Suprapubic skin (tissue), 3 donors: ENCODE measurements around the gene RIC3.

ENCODE experiments used
- POLR2A ChIP-seq, 2 donors: fragments of 450-650 bp; IDR thresholded peaks; one replicate each; pipeline ENCODE4 v1.6.1; 2017; ENCODE audit warnings: antibody characterized with exemption in 2 of 2, mild to moderate bottlenecking in 2 of 2, moderate library complexity in 2 of 2
- TF ChIP-seq, protein P1 (sequence below), 2 donors: fragments of 200-600 bp in 1 of 2; fragments of 450-650 bp in 1 of 2; sonication (generic) in 1 of 2; IDR thresholded peaks; one replicate each; pipeline ENCODE4 v1.5.1; 2016 to 2019; ENCODE audit warnings: antibody characterized with exemption in 2 of 2, mild to moderate bottlenecking in 1 of 2, moderate library complexity in 1 of 2

DNA sequence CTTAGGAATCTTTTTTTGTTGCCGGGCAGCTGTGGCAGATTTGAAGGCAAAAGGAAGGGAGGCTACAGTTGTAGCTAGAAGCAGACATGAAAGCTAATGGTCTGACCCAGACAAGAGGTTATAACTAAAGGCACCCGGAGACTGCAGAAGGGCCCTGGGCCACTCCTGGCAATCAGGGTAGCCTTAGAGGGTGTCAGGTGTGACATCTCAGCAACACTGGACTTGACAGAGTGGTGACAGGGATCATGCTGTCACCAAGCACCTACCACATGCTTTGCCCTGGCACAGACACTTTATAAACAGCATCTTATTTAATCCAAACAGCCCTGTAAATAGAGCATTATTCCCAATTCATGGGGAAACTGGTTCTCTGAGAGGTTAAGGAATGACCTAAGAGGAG lies 62.1 kb downstream of the RIC3 start:
- TF ChIP-seq, protein P1, sequence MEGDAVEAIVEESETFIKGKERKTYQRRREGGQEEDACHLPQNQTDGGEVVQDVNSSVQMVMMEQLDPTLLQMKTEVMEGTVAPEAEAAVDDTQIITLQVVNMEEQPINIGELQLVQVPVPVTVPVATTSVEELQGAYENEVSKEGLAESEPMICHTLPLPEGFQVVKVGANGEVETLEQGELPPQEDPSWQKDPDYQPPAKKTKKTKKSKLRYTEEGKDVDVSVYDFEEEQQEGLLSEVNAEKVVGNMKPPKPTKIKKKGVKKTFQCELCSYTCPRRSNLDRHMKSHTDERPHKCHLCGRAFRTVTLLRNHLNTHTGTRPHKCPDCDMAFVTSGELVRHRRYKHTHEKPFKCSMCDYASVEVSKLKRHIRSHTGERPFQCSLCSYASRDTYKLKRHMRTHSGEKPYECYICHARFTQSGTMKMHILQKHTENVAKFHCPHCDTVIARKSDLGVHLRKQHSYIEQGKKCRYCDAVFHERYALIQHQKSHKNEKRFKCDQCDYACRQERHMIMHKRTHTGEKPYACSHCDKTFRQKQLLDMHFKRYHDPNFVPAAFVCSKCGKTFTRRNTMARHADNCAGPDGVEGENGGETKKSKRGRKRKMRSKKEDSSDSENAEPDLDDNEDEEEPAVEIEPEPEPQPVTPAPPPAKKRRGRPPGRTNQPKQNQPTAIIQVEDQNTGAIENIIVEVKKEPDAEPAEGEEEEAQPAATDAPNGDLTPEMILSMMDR (IDR thresholded peaks at IDR 0.05) = no peak
- TF ChIP-seq POLR2A (IDR thresholded peaks at IDR 0.05) = no peak
